PC-3 (cell line): ENCODE results near the gene TWNK.

Source experiments
- EZH2 ChIP-seq: fragments of 300-600 bp; sonication (generic); IDR thresholded peaks from one replicate; pipeline ENCODE4 v1.6.1; 2017; ENCODE audit warnings: antibody characterized with exemption, mild to moderate bottlenecking, low read length; ENCODE audit not compliant: unreplicated experiment
- TF ChIP-seq, protein P1 (sequence below): fragments of 300-600 bp; sonication (generic); conservative IDR thresholded peaks from 2 replicates; pipeline ENCODE4 v1.5.1; 2017; ENCODE audit warnings: antibody characterized with exemption, low read depth, mild to moderate bottlenecking, low read length

DNA sequence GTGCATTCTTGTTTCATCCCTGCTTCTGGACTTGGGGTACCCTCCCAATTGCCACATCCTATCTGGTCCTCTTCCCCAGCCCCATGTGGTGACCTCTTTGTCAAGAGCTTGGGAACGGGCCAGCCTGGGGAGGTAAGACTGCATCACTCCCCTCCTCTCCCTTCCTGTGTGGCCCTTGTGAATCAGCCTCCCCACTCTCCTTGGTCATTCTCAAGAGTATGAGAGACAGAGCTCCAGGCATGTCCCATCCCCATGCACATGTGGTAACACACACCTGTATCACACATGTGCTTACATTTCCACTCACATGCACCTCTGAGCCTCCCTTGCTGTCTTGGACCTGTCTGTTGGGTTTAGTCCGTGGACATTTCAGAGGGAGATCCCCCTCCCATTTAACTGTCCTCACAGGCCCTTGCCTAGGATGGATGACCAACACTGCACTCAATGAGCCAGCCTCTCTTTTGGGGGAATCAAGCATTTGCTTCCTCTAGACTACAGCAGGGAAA is 2.6 kb upstream of the TWNK start:
- TF ChIP-seq, protein P1, sequence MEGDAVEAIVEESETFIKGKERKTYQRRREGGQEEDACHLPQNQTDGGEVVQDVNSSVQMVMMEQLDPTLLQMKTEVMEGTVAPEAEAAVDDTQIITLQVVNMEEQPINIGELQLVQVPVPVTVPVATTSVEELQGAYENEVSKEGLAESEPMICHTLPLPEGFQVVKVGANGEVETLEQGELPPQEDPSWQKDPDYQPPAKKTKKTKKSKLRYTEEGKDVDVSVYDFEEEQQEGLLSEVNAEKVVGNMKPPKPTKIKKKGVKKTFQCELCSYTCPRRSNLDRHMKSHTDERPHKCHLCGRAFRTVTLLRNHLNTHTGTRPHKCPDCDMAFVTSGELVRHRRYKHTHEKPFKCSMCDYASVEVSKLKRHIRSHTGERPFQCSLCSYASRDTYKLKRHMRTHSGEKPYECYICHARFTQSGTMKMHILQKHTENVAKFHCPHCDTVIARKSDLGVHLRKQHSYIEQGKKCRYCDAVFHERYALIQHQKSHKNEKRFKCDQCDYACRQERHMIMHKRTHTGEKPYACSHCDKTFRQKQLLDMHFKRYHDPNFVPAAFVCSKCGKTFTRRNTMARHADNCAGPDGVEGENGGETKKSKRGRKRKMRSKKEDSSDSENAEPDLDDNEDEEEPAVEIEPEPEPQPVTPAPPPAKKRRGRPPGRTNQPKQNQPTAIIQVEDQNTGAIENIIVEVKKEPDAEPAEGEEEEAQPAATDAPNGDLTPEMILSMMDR, result no peak
- TF ChIP-seq EZH2, result no peak
